HepG2 (cell line): Measurements from ENCODE around the gene RNF40. TPM values are rescaled to one million over a fixed set of nuclear protein-coding genes. Genes with fewer than 3 reads are reported as not detected.

ENCODE experiments used
- ARNT2 ChIP-seq: sonication (generic); formaldehyde crosslinking; IDR thresholded peaks from 2 replicates; pipeline ENCODE4 v1.8.0; 2022; ENCODE audit warnings: mild to moderate bottlenecking, low read depth, missing genetic modification reagents, moderate library complexity
- HNRNPK ChIP-seq: fragments of 200-400 bp; formaldehyde crosslinking; IDR thresholded peaks from 2 replicates; pipeline ENCODE4 v1.6.1; 2018; ENCODE audit warnings: low read length, low read depth, moderate library complexity, mild to moderate bottlenecking; ENCODE audit not compliant: poor library complexity, severe bottlenecking
- IKZF4 ChIP-seq: sonication (generic); formaldehyde crosslinking; IDR thresholded peaks from 2 replicates; pipeline ENCODE4 v1.5.1; 2020; ENCODE audit warnings: borderline replicate concordance, mild to moderate bottlenecking, low read depth, missing genetic modification reagents; ENCODE audit errors: not compliant biosample characterization
- ISL2 ChIP-seq: sonication (generic); formaldehyde crosslinking; IDR thresholded peaks from 2 replicates; pipeline ENCODE4 v1.5.0; 2020; ENCODE audit warnings: missing genetic modification reagents
- KMT2B ChIP-seq: IDR thresholded peaks from 2 replicates; pipeline ENCODE4 v1.6.1; 2016; ENCODE audit warnings: missing genetic modification reagents, missing compliant biosample characterization
- MED13 ChIP-seq: sonication (generic); formaldehyde crosslinking; IDR thresholded peaks from 2 replicates; pipeline ENCODE4 v1.5.0; 2020; ENCODE audit warnings: missing genetic modification reagents
- MTA1 ChIP-seq: sonication (generic); formaldehyde crosslinking; IDR thresholded peaks from 2 replicates; pipeline ENCODE4 v1.4.0; 2020; ENCODE audit warnings: missing genetic modification reagents, mild to moderate bottlenecking, borderline replicate concordance
- ONECUT2 ChIP-seq: sonication (generic); formaldehyde crosslinking; IDR thresholded peaks from 2 replicates; pipeline ENCODE4 v1.4.0; 2020; ENCODE audit warnings: missing genetic modification reagents
- SMAD3 ChIP-seq: sonication (generic); formaldehyde crosslinking; IDR thresholded peaks from 2 replicates; pipeline ENCODE4 v1.4.0; 2020; ENCODE audit warnings: missing genetic modification reagents
- SYNCRIP ChIP-seq: fragments of 200-400 bp; formaldehyde crosslinking; IDR thresholded peaks from 2 replicates; pipeline ENCODE4 v1.6.1; 2018; ENCODE audit warnings: mild to moderate bottlenecking, low read depth, low read length; ENCODE audit not compliant: insufficient read depth
- ZBTB1 ChIP-seq: sonication (generic); formaldehyde crosslinking; IDR thresholded peaks from 2 replicates; pipeline ENCODE4 v1.4.0; 2020; ENCODE audit warnings: missing genetic modification reagents, borderline replicate concordance
- ZMYM2 ChIP-seq: sonication (generic); formaldehyde crosslinking; IDR thresholded peaks from 2 replicates; pipeline ENCODE4 v1.8.0; 2022; ENCODE audit warnings: mild to moderate bottlenecking, missing genetic modification reagents
- ZNF256 ChIP-seq: sonication (generic); formaldehyde crosslinking; conservative IDR thresholded peaks from 2 replicates; pipeline ENCODE4 v1.4.0; 2020; ENCODE audit warnings: missing genetic modification reagents
- ZNF281 ChIP-seq: sonication (generic); formaldehyde crosslinking; IDR thresholded peaks from 2 replicates; pipeline ENCODE4 v1.4.0; 2020; ENCODE audit warnings: missing genetic modification reagents, borderline replicate concordance
- ZNF446 ChIP-seq: sonication (generic); formaldehyde crosslinking; IDR thresholded peaks from 2 replicates; pipeline ENCODE4 v1.5.0; 2020; ENCODE audit warnings: mild to moderate bottlenecking, missing genetic modification reagents
- ZNF460 ChIP-seq: sonication (generic); formaldehyde crosslinking; IDR thresholded peaks from 2 replicates; pipeline ENCODE4 v1.5.1; 2020; ENCODE audit warnings: missing genetic modification reagents, mild to moderate bottlenecking, borderline replicate concordance
- ZNF800 ChIP-seq: sonication (generic); formaldehyde crosslinking; IDR thresholded peaks from 2 replicates; pipeline ENCODE4 v1.4.0; 2020; ENCODE audit warnings: missing genetic modification reagents
- polyA plus RNA-seq, 8 experiments: library from polyadenylated mRNA; depleted of rRNA in 3 of 8; stranded (reverse) in 7 of 8; unstranded in 1 of 8; fragments of >200 nt; fragmentation: Illumina TruSeq in 4 of 8; extraction: Trizol in 4 of 8; gene quantifications; 2 replicates each; pipeline versions ENCODE4 v1.2.1 to v1.2.3, GENCODE V29; 2011 to 2016; ENCODE audit warnings: low read depth in 4 of 8, missing spikeins in 1 of 8, mixed read lengths in 1 of 8; ENCODE audit not compliant: insufficient read depth in 1 of 8
- total RNA-seq, 5 experiments: library from RNA; depleted of rRNA; stranded (reverse); fragments of >200 nt; fragmentation: Illumina TruSeq; extraction: Trizol; gene quantifications; 2 replicates each; pipeline ENCODE4 v1.2.3, GENCODE V29; 2016; ENCODE audit warnings: low read depth in 1 of 5
- TF ChIP-seq, protein P1 (sequence below): sonication (generic); formaldehyde crosslinking; IDR thresholded peaks from 2 replicates; pipeline ENCODE4 v1.4.0; 2020; ENCODE audit warnings: missing genetic modification reagents
- TF ChIP-seq, protein P2 (sequence below): sonication (generic); formaldehyde crosslinking; IDR thresholded peaks from 2 replicates; pipeline ENCODE4 v1.4.0; 2020; ENCODE audit warnings: missing genetic modification reagents, mild to moderate bottlenecking, borderline replicate concordance

The RNF40 gene
- total and polyA plus RNA-seq, 2 of the 13 experiments (the other 11 are each of a cell fraction or from before 2014, with no cell fraction given): 84.0 to 85.6 TPM

DNA sequence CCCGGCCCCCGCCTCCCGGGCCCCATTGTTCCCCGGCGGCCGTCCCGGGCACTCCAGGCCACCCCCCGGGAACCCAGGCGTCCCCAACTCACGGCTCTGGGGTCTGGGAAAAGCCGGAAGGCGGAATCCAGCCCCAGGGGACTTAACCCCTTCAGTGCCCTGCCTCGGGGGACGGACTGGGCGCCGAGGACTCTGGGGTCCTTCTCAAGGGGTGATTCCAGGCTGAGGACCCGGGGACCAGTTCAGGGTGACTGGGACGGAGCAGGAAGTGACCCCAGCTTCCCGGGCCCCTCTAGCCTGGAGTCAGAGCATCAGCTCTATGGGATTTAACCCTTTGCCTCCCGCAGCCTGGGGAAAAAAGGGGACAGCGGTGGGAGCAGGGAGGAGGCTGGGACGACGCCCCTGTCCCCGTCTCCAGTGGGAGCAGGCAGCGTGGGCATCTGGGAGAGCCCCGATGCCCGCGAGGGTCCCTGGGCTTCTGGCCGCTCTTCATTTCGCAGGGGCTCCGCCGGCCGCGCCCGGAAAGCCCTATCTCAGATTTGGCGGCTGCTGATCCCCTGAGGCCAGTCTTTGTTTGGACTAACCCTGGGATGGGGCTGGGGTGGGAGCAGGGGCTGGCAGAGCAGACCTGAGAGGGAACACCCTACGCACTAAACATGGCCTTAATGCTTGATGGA is 25.0 kb downstream of the RNF40 start, which contains the start of gene ZNF629 (continued):
- TF ChIP-seq IKZF4 (CRISPR knock-in tag) (peak; percentile 67), ONECUT2 (CRISPR knock-in tag) (no peak), ZNF256 (CRISPR knock-in tag) (peak; percentile 58; the same call in 1 of the 2 replicates), ZNF446 (CRISPR knock-in tag) (no peak), MTA1 (peak; percentile 84; the same call in 1 of the 2 replicates), SYNCRIP (no peak), ZNF281 (CRISPR knock-in tag) (peak; percentile 35; the same call in 1 of the 2 replicates), SMAD3 (CRISPR knock-in tag) (peak; percentile 92), ZNF800 (no peak), ZMYM2 (CRISPR knock-in tag) (no peak), ARNT2 (CRISPR knock-in tag) (peak; percentile 61; the same call in 1 of the 2 replicates), KMT2B (CRISPR knock-in tag) (peak; percentile 77), ZBTB1 (CRISPR knock-in tag) (0 out of 2 replicates have a peak, but pooled peaks have one; percentile 36), HNRNPK (no peak), MED13 (CRISPR knock-in tag) (peak; percentile 79), ISL2 (CRISPR knock-in tag) (peak; percentile 78; the same call in 1 of the 2 replicates), ZNF460 (CRISPR knock-in tag) (no peak)
- TF ChIP-seq, protein P1, sequence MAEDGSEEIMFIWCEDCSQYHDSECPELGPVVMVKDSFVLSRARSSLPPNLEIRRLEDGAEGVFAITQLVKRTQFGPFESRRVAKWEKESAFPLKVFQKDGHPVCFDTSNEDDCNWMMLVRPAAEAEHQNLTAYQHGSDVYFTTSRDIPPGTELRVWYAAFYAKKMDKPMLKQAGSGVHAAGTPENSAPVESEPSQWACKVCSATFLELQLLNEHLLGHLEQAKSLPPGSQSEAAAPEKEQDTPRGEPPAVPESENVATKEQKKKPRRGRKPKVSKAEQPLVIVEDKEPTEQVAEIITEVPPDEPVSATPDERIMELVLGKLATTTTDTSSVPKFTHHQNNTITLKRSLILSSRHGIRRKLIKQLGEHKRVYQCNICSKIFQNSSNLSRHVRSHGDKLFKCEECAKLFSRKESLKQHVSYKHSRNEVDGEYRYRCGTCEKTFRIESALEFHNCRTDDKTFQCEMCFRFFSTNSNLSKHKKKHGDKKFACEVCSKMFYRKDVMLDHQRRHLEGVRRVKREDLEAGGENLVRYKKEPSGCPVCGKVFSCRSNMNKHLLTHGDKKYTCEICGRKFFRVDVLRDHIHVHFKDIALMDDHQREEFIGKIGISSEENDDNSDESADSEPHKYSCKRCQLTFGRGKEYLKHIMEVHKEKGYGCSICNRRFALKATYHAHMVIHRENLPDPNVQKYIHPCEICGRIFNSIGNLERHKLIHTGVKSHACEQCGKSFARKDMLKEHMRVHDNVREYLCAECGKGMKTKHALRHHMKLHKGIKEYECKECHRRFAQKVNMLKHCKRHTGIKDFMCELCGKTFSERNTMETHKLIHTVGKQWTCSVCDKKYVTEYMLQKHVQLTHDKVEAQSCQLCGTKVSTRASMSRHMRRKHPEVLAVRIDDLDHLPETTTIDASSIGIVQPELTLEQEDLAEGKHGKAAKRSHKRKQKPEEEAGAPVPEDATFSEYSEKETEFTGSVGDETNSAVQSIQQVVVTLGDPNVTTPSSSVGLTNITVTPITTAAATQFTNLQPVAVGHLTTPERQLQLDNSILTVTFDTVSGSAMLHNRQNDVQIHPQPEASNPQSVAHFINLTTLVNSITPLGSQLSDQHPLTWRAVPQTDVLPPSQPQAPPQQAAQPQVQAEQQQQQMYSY: peak; percentile 71; the same call in 1 of the 2 replicates
- TF ChIP-seq, protein P2, sequence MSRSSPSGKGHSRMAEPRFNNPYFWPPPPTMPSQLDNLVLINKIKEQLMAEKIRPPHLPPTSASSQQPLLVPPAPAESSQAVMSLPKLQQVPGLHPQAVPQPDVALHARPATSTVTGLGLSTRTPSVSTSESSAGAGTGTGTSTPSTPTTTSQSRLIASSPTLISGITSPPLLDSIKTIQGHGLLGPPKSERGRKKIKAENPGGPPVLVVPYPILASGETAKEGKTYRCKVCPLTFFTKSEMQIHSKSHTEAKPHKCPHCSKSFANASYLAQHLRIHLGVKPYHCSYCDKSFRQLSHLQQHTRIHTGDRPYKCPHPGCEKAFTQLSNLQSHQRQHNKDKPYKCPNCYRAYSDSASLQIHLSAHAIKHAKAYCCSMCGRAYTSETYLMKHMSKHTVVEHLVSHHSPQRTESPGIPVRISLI (CRISPR knock-in tag): peak; percentile 17; the same call in 1 of the 2 replicates
